K562 (cell line): Measurements from ENCODE around the gene OPCML.

Source experiments
- EP300 ChIP-seq: IDR thresholded peaks from 2 replicates; pipeline ENCODE4 v1.6.1; 2012; ENCODE audit warnings: low read length, improper control_type of control experiment
- GABPA ChIP-seq: fragments of 200-800 bp; sonication (Bioruptor generic); conservative IDR thresholded peaks from 2 replicates; pipeline ENCODE4 v1.6.1; 2016; ENCODE audit warnings: low read depth, missing genetic modification characterization, missing compliant biosample characterization
- RERE ChIP-seq: sonication (generic); formaldehyde crosslinking; IDR thresholded peaks from 2 replicates; pipeline ENCODE4 v1.8.0; 2023; ENCODE audit warnings: missing genetic modification reagents, mild to moderate bottlenecking, borderline replicate concordance
- TAF1 ChIP-seq: IDR thresholded peaks from 2 replicates; pipeline ENCODE4 v1.6.1; 2011; ENCODE audit warnings: mild to moderate bottlenecking, low read length, moderate library complexity; ENCODE audit not compliant: insufficient read depth, control insufficient read depth, severe bottlenecking; ENCODE audit errors: extremely low read depth
- TSC22D4 ChIP-seq: fragments of 450-650 bp; IDR thresholded peaks from 2 replicates; pipeline ENCODE4 v1.6.1; 2016; ENCODE audit warnings: missing genetic modification characterization, missing biosample characterization, control low read depth
- ZBTB49 ChIP-seq: sonication (generic); formaldehyde crosslinking; IDR thresholded peaks from 2 replicates; pipeline ENCODE4 v1.8.0; 2022; ENCODE audit warnings: missing genetic modification reagents, mild to moderate bottlenecking, borderline replicate concordance
- ZNF121 ChIP-seq: sonication (generic); formaldehyde crosslinking; conservative IDR thresholded peaks from 2 replicates; pipeline ENCODE4 v1.8.0; 2022; ENCODE audit warnings: missing genetic modification reagents
- ZNF143 ChIP-seq: sonication (generic); formaldehyde crosslinking; IDR thresholded peaks from 2 replicates; pipeline ENCODE4 v1.9.0; 2022; ENCODE audit warnings: mild to moderate bottlenecking, missing genetic modification reagents
- ZNF408 ChIP-seq: fragments of 250-450 bp; sonication (Bioruptor Pico); IDR thresholded peaks from 2 replicates; pipeline ENCODE4 v1.4.0; 2020; ENCODE audit warnings: low read depth, mild to moderate bottlenecking, moderate library complexity
- ZNF507 ChIP-seq: conservative IDR thresholded peaks from 2 replicates; pipeline ENCODE4 v1.6.1; 2017; ENCODE audit warnings: missing genetic modification characterization, missing compliant biosample characterization
- ZNF609 ChIP-seq: sonication (generic); formaldehyde crosslinking; IDR thresholded peaks from 2 replicates; pipeline ENCODE4 v1.8.1; 2023; ENCODE audit warnings: missing genetic modification reagents, mild to moderate bottlenecking, borderline replicate concordance
- TF ChIP-seq, protein P1 (sequence below): sonication (generic); formaldehyde crosslinking; IDR thresholded peaks from 2 replicates; pipeline ENCODE4 v1.8.1; 2022; ENCODE audit warnings: missing genetic modification reagents
- TF ChIP-seq, protein P2 (sequence below), 3 experiments: IDR thresholded peaks in 2 of 3; conservative IDR thresholded peaks in 1 of 3; 2 replicates each; pipeline ENCODE4 v1.5.1; 2011 to 2012; ENCODE audit warnings: low read length in 3 of 3, mild to moderate bottlenecking in 3 of 3, control low read depth in 2 of 3, improper control_type of control experiment in 1 of 3, inconsistent platforms in 1 of 3, low read depth in 1 of 3, mixed read lengths in 1 of 3, moderate library complexity in 1 of 3; ENCODE audit not compliant: insufficient read depth in 2 of 3

- no peak for TF ChIP-seq GABPA (tag)
- no peak for TF ChIP-seq ZNF609
- no peak for TF ChIP-seq ZNF507
- TF ChIP-seq TAF1, result no peak
- no peak for TF ChIP-seq RERE
- TF ChIP-seq, protein P1, sequence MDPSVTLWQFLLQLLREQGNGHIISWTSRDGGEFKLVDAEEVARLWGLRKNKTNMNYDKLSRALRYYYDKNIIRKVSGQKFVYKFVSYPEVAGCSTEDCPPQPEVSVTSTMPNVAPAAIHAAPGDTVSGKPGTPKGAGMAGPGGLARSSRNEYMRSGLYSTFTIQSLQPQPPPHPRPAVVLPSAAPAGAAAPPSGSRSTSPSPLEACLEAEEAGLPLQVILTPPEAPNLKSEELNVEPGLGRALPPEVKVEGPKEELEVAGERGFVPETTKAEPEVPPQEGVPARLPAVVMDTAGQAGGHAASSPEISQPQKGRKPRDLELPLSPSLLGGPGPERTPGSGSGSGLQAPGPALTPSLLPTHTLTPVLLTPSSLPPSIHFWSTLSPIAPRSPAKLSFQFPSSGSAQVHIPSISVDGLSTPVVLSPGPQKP (CRISPR knock-in tag), result no peak
- TF ChIP-seq ZNF121 (CRISPR knock-in tag), result no peak
- TF ChIP-seq ZNF143 (CRISPR knock-in tag), result no peak
- TF ChIP-seq TSC22D4, result no peak
- no peak for TF ChIP-seq EP300
- TF ChIP-seq, protein P2, sequence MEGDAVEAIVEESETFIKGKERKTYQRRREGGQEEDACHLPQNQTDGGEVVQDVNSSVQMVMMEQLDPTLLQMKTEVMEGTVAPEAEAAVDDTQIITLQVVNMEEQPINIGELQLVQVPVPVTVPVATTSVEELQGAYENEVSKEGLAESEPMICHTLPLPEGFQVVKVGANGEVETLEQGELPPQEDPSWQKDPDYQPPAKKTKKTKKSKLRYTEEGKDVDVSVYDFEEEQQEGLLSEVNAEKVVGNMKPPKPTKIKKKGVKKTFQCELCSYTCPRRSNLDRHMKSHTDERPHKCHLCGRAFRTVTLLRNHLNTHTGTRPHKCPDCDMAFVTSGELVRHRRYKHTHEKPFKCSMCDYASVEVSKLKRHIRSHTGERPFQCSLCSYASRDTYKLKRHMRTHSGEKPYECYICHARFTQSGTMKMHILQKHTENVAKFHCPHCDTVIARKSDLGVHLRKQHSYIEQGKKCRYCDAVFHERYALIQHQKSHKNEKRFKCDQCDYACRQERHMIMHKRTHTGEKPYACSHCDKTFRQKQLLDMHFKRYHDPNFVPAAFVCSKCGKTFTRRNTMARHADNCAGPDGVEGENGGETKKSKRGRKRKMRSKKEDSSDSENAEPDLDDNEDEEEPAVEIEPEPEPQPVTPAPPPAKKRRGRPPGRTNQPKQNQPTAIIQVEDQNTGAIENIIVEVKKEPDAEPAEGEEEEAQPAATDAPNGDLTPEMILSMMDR (IDR thresholded peaks at IDR 0.05 in 2 of 3, conservative IDR thresholded peaks at IDR 0.05 in 1 of 3; ENCODE audit: insufficient read depth in 2 of 3, low read depth in 1 of 3, low read length in 3 of 3), result no peak
- TF ChIP-seq ZNF408 (CRISPR knock-in tag), result no peak
- no peak for TF ChIP-seq ZBTB49 (CRISPR knock-in tag)
Observed at GRCh38 chr11:132853886-132854285, 678.4 kb downstream of the OPCML start.
